ENCODE results near the gene KAZN.
A peak's percentile ranks its signal among the peaks of the same experiment; 100 is the strongest.

The KAZN gene

DNA sequence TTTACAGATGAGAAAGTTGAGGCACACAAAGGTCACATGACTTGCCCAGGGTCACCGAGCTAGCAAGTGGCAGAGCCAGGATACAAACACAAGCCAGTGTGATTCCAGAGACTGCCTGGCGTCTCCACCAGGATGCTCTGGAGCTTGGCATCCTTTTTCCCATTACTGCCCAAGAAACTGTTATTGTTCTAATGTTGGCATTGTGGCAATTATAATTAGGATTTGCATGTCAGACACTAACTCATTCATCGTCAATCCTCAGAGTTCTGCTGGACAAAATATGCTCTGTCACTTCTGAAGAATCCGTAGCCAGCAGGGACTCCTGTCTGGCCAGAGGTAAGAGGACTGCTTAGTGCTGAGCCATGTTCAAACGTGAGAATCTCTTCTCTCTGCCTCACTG lies 8.8 kb downstream of the KAZN start:
- TF ChIP-seq, protein P1, sequence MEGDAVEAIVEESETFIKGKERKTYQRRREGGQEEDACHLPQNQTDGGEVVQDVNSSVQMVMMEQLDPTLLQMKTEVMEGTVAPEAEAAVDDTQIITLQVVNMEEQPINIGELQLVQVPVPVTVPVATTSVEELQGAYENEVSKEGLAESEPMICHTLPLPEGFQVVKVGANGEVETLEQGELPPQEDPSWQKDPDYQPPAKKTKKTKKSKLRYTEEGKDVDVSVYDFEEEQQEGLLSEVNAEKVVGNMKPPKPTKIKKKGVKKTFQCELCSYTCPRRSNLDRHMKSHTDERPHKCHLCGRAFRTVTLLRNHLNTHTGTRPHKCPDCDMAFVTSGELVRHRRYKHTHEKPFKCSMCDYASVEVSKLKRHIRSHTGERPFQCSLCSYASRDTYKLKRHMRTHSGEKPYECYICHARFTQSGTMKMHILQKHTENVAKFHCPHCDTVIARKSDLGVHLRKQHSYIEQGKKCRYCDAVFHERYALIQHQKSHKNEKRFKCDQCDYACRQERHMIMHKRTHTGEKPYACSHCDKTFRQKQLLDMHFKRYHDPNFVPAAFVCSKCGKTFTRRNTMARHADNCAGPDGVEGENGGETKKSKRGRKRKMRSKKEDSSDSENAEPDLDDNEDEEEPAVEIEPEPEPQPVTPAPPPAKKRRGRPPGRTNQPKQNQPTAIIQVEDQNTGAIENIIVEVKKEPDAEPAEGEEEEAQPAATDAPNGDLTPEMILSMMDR (IDR thresholded peaks at IDR 0.05; ENCODE audit: low read depth, low read length, missing control alignments) = no peak
- no peak overlapping the region for H3K4me3 ChIP-seq (ENCODE audit: low read depth, low read length)
- in situ Hi-C loops (cut with HindIII; ENCODE audit: low sequenced_read_pairs) = loop anchor here (10.0 kb wide), 1 partner anchor 158 kb away; no protein-coding TSS in a partner anchor
- no peak for DNase-seq (ENCODE audit: low read depth)

DNA sequence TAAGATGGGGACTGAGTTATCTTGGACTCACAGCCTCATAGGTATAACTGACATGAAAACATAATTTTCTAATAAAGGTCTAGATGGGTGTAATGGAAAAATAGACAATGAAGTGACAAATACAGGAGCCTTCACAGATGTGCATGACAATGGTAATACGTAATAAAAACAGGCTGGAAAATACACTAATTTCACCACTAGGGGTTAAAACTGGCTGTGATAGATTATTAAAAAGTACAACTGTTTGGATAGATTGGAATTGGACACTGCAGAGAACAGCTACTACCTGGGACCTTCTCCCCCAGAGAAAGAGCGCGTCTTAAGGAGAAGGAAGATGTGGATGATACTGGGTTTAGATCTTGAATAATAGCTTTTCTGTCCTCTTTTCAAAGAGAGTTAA lies 9.8 kb downstream of the KAZN start:
- DNase-seq (ENCODE audit: low read depth) = no peak
- no peak overlapping the region for H3K4me3 ChIP-seq (ENCODE audit: low read depth, low read length)
- TF ChIP-seq, protein P1 (IDR thresholded peaks at IDR 0.05; ENCODE audit: low read depth, low read length, missing control alignments) = peak; percentile 20
- in situ Hi-C loops (cut with HindIII; ENCODE audit: low sequenced_read_pairs) = loop anchor here (10.0 kb wide), 1 partner anchor 156 kb away; no protein-coding TSS in a partner anchor

DNA sequence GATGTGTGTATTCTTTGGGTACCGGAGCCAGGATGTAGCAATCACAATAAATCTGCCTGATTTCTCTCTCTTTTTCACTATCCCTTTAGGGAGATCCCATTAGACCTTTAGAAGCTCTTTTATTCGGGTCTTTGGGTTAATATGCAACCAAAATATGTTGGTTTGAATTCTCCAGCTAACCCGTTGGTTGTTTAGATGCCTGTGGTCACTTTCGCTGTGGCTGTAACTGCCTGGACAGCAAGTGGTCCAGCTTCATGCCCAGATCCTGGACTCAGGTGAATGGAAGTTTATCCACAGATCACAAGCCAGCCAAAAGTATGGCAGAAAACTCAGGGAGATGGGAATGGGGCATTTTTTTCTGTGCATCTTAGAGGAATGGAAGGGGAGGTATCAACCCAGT lies 12.3 kb downstream of the KAZN start:
- DNase-seq (ENCODE audit: low read depth) = peak; percentile 44
- in situ Hi-C loops (cut with HindIII; ENCODE audit: low sequenced_read_pairs) = no loop called here
- TF ChIP-seq, protein P1 (IDR thresholded peaks at IDR 0.05; ENCODE audit: low read depth, low read length, missing control alignments) = no peak
- no peak overlapping the region for H3K4me3 ChIP-seq (ENCODE audit: low read depth, low read length)

DNA sequence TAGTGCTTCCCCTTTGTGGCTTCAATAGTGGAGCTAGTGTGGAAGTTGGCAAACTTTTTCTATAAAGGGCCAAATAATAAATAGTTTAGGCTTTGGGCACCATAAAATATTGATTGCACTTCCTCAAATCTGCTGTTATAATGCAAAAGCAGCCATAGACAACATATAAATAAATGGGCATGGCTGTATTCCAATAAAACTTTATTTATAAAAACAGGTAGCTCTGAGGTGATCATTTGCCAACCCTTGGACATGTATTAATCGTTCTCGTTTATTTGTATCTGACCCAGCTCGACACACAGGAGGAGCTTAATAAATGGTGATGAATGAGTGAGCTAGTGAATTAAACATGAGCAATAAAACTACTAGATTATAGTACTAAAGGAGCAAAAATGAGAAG lies 13.3 kb downstream of the KAZN start:
- TF ChIP-seq, protein P1 (IDR thresholded peaks at IDR 0.05; ENCODE audit: low read depth, low read length, missing control alignments) = no peak
- DNase-seq (ENCODE audit: low read depth) = no peak
- no peak overlapping the region for H3K4me3 ChIP-seq (ENCODE audit: low read depth, low read length)
- in situ Hi-C loops (cut with HindIII; ENCODE audit: low sequenced_read_pairs) = no loop called here

DNA sequence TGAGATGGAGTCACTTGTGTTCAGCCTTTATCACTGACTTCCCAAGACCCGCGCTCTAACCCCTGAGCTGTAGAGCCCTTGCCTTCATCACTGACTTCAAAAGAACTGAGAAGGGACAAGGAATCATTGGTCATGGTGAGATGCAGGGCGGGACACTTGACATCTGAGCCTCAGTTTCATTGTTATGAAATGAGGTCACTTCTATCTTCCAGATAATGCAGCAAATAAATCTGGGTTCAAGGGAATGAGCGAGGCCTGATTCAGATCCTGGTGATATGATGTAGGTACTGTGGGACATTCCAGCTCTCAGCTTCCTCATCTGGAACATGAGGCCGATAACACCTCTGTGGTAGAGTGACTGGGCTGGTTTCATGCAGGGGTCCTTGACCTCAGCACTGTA lies 13.8 kb downstream of the KAZN start:
- in situ Hi-C loops (cut with HindIII; ENCODE audit: low sequenced_read_pairs) = no loop called here
- no peak overlapping the region for H3K4me3 ChIP-seq (ENCODE audit: low read depth, low read length)
- TF ChIP-seq, protein P1 (IDR thresholded peaks at IDR 0.05; ENCODE audit: low read depth, low read length, missing control alignments) = no peak
- no peak for DNase-seq (ENCODE audit: low read depth)

DNA sequence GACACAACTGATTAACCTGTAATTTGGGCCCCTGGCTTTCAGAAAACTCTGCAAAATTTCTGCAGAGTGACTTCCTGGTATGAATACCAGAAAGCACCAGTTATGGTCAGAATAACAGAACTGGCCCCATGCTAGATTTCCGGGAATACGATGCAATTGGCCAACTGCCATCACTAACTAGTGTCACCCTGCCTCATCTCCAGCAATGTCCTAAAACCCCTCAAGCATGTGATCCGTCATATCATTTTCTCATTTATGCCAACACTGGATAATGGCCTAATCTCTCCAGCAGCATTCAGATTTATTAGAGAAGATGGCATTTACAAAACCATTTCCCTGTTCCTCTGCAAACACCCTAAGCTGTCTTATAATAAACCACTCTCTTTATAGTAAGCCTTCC lies 15.4 kb downstream of the KAZN start:
- TF ChIP-seq, protein P1 (IDR thresholded peaks at IDR 0.05; ENCODE audit: low read depth, low read length, missing control alignments) = no peak
- in situ Hi-C loops (cut with HindIII; ENCODE audit: low sequenced_read_pairs) = no loop called here
- no peak overlapping the region for H3K4me3 ChIP-seq (ENCODE audit: low read depth, low read length)
- no peak for DNase-seq (ENCODE audit: low read depth)

DNA sequence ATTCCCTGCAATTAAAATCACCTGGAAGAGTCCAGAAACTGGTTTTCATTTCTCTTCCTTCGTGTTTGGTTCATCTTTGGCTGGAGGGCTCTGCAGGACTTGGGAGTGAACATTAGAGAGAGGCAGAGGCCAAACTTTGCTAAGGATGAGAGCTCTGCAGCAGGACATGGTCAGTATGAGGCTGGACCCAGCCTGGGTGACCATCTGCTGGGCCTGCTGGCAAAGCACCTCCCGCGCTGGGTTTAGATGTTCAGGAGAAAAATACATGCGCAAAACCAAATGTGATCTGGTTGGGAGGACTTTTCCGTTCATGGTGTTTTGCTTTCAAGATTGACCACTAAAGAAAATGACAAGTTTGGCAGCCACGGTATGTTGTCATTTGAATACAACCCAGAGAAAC lies 15.9 kb downstream of the KAZN start:
- in situ Hi-C loops (cut with HindIII; ENCODE audit: low sequenced_read_pairs) = no loop called here
- H3K4me3 ChIP-seq (ENCODE audit: low read depth, low read length) = no peak overlapping the region
- TF ChIP-seq, protein P1 (IDR thresholded peaks at IDR 0.05; ENCODE audit: low read depth, low read length, missing control alignments) = no peak
- no peak for DNase-seq (ENCODE audit: low read depth)

All from astrocyte of the cerebellum (primary cell).